ENCODE results near the gene TMEM263. TPM values are rescaled to one million over a fixed set of nuclear protein-coding genes. Genes with fewer than 3 reads are reported as not detected.
A peak's percentile ranks its signal among the peaks of the same experiment; 100 is the strongest.

Gene TMEM263
- total RNA-seq, 6 experiments from 2014 or later = 157 to 188 (median 167) TPM

DNA sequence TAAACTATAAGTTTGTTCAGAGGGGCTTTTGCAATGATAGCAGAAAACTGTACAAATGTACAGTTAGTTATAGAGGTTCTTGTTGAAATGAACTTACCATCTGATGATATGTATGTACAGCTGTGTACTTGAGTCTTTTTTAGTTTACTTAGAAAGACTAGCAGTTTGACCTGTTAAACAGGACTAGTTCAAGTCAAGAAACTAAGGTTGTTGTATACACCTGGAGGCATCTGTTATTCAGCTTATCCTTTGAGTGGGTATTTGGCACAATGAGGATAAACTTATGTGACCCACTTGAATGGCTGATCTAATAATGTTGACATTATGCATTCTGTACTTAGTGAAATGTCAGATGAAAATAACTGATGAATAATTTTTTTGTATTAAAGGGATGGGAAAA is 17.8 kb downstream of the TMEM263 start:
- no peaks in the 10 kb centered on the region for H3K9me3 Mint-ChIP-seq
- H3K27ac Mint-ChIP-seq = no peak overlapping the region
- no peaks in the 10 kb centered on the region for H3K27me3 Mint-ChIP-seq (ENCODE audit: insufficient read depth)
- H3K4me1 Mint-ChIP-seq (ENCODE audit: low read depth) = peaks cover 62% of the 10 kb centered on the region
- H3K36me3 Mint-ChIP-seq (ENCODE audit: low read depth) = peaks cover 48% of the 10 kb centered on the region
- DNase-seq = no peak
- no peak overlapping the region for H3K4me3 Mint-ChIP-seq
- TF ChIP-seq CTCF (IDR thresholded peaks at IDR 0.05) = no peak

GRCh38 chr12:106974511-106974910 is 18.8 kb downstream of the TMEM263 start:
- peaks cover 68% of the 10 kb centered on the region for H3K4me1 Mint-ChIP-seq (ENCODE audit: low read depth)
- H3K27me3 Mint-ChIP-seq (ENCODE audit: insufficient read depth) = no peaks in the 10 kb centered on the region
- no peak for DNase-seq
- no peak for TF ChIP-seq CTCF (IDR thresholded peaks at IDR 0.05)
- H3K4me3 Mint-ChIP-seq = no peak overlapping the region
- peaks cover 53% of the 10 kb centered on the region for H3K36me3 Mint-ChIP-seq (ENCODE audit: low read depth)
- H3K9me3 Mint-ChIP-seq = no peaks in the 10 kb centered on the region
- no peak overlapping the region for H3K27ac Mint-ChIP-seq

GRCh38 chr12:106975098-106975497 is 19.4 kb downstream of the TMEM263 start:
- H3K9me3 Mint-ChIP-seq = no peaks in the 10 kb centered on the region
- H3K36me3 Mint-ChIP-seq (ENCODE audit: low read depth) = peaks cover 53% of the 10 kb centered on the region
- H3K4me3 Mint-ChIP-seq = no peak overlapping the region
- H3K4me1 Mint-ChIP-seq (ENCODE audit: low read depth) = peaks cover 68% of the 10 kb centered on the region
- TF ChIP-seq CTCF (IDR thresholded peaks at IDR 0.05) = no peak
- H3K27me3 Mint-ChIP-seq (ENCODE audit: insufficient read depth) = no peaks in the 10 kb centered on the region
- DNase-seq = no peak
- no peak overlapping the region for H3K27ac Mint-ChIP-seq

DNA sequence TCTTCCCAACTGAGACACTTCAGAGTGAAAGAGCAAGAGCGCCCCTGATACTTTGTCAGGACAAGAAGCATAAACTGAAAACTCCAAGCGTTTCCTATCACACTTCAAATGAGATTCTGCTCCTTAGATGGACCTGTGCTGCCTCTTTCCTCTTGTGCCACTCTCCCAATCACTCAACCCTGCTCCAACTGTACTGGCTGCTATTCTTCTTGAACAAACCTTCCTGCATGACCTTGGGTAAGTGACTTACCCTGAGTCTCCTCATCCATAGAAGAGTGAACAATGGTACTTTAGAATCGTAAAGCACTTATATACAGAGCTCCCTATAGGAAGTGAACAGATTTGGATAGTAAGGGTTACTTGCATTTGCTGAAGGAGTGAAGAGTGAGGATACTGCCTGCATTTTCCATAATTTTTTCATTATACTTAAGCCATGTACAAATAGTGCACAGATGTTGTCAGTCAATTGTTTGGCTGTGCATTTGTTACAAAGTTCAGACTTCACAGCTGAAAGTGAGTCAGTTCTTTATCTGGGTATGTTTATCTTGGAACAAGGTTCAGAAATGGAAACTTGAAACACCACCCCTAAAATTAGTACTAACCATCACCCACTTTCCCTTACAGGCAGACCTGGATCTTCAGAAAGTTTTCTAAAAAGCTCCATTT is 20.4 kb downstream of the TMEM263 start:
- no peaks in the 10 kb centered on the region for H3K27me3 Mint-ChIP-seq (ENCODE audit: insufficient read depth)
- no peak overlapping the region for H3K4me3 Mint-ChIP-seq
- DNase-seq = no peak
- H3K27ac Mint-ChIP-seq = peak overlapping the region; percentile 1; the same call in 1 of the 2 replicates
- no peaks in the 10 kb centered on the region for H3K9me3 Mint-ChIP-seq
- H3K36me3 Mint-ChIP-seq (ENCODE audit: low read depth) = peaks cover 48% of the 10 kb centered on the region
- TF ChIP-seq CTCF (IDR thresholded peaks at IDR 0.05) = no peak
- peaks cover 68% of the 10 kb centered on the region for H3K4me1 Mint-ChIP-seq (ENCODE audit: low read depth)

DNA sequence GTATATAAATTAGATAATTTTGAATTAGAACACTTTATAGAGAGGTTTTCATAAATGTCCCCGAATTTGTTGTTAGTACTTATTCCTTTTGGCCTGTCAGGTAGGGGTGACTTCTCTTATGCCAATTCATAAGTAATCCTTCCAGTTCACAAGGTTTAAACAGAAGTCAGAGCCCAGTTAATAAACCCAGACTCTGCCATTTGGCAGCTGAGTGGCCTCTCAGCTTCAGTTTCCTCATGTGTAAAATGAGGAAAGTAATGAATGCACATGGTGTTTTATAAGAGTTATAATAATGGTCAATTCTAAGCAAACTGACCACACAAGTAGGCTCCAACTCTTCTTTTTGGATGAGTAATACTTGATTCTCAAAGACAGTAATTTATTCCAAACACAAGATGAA is 21.0 kb downstream of the TMEM263 start:
- DNase-seq = no peak
- TF ChIP-seq CTCF (IDR thresholded peaks at IDR 0.05) = no peak
- H3K4me3 Mint-ChIP-seq = no peak overlapping the region
- H3K36me3 Mint-ChIP-seq (ENCODE audit: low read depth) = peaks cover 44% of the 10 kb centered on the region
- H3K27me3 Mint-ChIP-seq (ENCODE audit: insufficient read depth) = no peaks in the 10 kb centered on the region
- H3K4me1 Mint-ChIP-seq (ENCODE audit: low read depth) = peaks cover 66% of the 10 kb centered on the region
- H3K9me3 Mint-ChIP-seq = no peaks in the 10 kb centered on the region
- no peak overlapping the region for H3K27ac Mint-ChIP-seq

Data from HFFc6 (cell line).